ENCODE results near the gene BLTP3A. TPM values are rescaled to one million over a fixed set of nuclear protein-coding genes. Genes with fewer than 3 reads are reported as not detected.
A peak's percentile ranks its signal among the peaks of the same experiment; 100 is the strongest.

BLTP3A gene
- total and polyA plus RNA-seq, 2 of the 13 experiments (the other 11 are each of a cell fraction or from before 2014, with no cell fraction given) = 22.1 to 24.0 TPM

GRCh38 chr6:34791701-34792604, at the start of gene BLTP3A (continued):
- TF ChIP-seq SMARCC2 (IDR thresholded peaks at IDR 0.05) (no peak), TOPORS (CRISPR knock-in tag; IDR thresholded peaks at IDR 0.05) (peak; percentile 17; the same call in 1 of the 2 replicates), AGO1 (IDR thresholded peaks at IDR 0.05; ENCODE audit: low read depth, low read length, poor library complexity, severe bottlenecking) (peak; percentile 78), DRAP1 (CRISPR knock-in tag; IDR thresholded peaks at IDR 0.05) (no peak), ZSCAN21 (CRISPR knock-in tag; IDR thresholded peaks at IDR 0.05; ENCODE audit: borderline replicate concordance) (peak; percentile 50), BRCA1 (CRISPR knock-in tag; IDR thresholded peaks at IDR 0.05) (peak; percentile 21; the same call in 1 of the 2 replicates), FOXP1 (IDR thresholded peaks at IDR 0.05) (no peak), FOXP1 (CRISPR knock-in tag; IDR thresholded peaks at IDR 0.05) (no peak), ZNF101 (CRISPR knock-in tag; IDR thresholded peaks at IDR 0.05; ENCODE audit: borderline replicate concordance, low read depth) (no peak), HNRNPK (IDR thresholded peaks at IDR 0.05; ENCODE audit: low read depth, low read length, poor library complexity, severe bottlenecking) (peak; percentile 73), CHD4 (IDR thresholded peaks at IDR 0.05; ENCODE audit: borderline replicate concordance, low read length) (no peak), SRSF1 (optimal IDR thresholded peaks at IDR 0.05; ENCODE audit: low read depth, low read length) (peak; percentile 69), KDM4B (CRISPR knock-in tag; IDR thresholded peaks at IDR 0.05) (0 out of 2 replicates have a peak, but pooled peaks have one; percentile 20), AHDC1 (CRISPR knock-in tag; IDR thresholded peaks at IDR 0.05; ENCODE audit: borderline replicate concordance) (0 out of 2 replicates have a peak, but pooled peaks have one; percentile 11), CREM (IDR thresholded peaks at IDR 0.05) (no peak), CREM (CRISPR knock-in tag; IDR thresholded peaks at IDR 0.05) (no peak), MED8 (CRISPR knock-in tag; IDR thresholded peaks at IDR 0.05; ENCODE audit: insufficient replicate concordance) (peak; percentile 46)
- TF ChIP-seq, protein P1, sequence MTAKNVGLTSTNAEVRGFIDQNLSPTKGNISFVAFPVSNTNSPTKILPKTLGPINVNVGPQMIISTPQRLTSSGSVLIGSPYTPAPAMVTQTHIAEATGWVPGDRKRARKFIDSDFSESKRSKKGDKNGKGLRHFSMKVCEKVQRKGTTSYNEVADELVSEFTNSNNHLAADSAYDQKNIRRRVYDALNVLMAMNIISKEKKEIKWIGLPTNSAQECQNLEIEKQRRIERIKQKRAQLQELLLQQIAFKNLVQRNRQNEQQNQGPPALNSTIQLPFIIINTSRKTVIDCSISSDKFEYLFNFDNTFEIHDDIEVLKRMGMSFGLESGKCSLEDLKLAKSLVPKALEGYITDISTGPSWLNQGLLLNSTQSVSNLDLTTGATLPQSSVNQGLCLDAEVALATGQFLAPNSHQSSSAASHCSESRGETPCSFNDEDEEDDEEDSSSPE (CRISPR knock-in tag; IDR thresholded peaks at IDR 0.05) = peak; percentile 58; the same call in 1 of the 2 replicates
- TF ChIP-seq, protein P2, sequence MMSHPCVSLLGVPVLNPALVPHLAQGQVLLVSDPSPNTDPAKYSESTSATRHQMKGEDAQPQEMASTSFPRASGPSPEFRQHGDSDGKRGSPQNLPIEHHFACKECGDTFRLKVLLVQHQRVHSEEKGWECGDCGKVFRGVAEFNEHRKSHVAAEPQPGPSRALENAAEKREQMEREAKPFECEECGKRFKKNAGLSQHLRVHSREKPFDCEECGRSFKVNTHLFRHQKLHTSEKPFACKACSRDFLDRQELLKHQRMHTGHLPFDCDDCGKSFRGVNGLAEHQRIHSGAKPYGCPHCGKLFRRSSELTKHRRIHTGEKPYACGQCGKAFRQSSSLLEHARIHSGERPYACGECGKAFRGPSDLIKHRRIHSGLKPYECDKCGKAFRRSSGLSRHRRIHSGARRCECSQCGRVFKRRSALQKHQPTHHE (CRISPR knock-in tag; IDR thresholded peaks at IDR 0.05; ENCODE audit: borderline replicate concordance) = no peak

Measured in HepG2 (cell line).